GM21723 (cell line): Measurements from ENCODE around the gene MBD5.

Experiments used
- ATAC-seq: cut with Tn5 transposase; IDR thresholded peaks from one replicate; pipeline ENCODE4 v1.9.1; 2021; ENCODE audit warnings: mild to moderate bottlenecking, moderate library complexity; ENCODE audit not compliant: unreplicated experiment

Gene MBD5

DNA sequence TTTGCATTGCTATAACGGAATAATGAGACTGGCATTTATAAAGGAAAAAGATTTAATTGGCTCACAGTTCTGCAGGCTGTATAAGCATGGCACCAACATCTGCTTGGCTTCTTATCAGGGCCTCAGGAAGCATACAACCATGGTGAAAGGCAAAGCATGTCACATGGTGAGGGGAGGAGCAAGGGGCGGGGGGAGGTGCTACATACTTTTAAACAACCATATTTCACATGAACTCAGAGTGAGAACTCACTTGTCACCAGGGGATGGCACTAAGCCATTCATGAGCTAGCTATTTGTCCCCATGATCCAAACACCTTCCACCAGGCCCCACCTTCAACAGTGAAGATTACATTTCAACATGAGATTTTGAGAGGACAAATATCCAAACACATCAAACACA lies 188.7 kb downstream of the MBD5 start:
- no peak for ATAC-seq

DNA sequence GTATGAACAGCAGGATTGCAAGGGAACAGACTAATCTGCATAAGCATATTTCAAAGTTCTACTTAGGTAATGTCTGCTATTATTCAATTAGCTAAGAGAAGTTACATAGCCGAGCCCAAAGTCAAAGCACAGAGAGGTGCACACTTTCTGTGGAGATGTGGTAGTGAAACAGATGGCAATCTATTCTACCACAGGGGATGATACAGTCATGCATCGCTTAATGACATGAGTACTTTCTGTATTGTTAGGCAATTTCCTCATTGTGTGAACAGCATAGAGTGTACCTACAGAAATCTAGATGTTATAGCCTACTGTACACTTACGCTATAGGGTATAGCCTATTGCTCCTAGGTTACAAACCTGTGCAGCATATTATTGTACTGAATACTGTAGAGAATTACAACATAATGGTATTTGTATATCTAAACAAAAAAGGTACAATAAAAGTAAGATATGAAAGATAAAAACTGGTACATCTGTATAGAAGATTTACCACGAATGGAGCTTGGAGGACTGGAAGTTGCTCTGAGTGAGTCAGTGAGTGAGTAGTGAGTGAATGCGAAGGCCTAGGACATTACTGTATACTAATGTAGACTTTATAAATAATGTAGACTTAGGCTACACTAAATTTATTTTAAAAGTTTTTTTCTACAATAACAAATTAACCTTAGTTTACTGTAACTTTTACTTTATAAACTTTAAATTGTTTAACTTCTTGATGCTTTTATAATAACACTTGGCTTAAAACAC lies 197.6 kb downstream of the MBD5 start:
- ATAC-seq, result no peak

DNA sequence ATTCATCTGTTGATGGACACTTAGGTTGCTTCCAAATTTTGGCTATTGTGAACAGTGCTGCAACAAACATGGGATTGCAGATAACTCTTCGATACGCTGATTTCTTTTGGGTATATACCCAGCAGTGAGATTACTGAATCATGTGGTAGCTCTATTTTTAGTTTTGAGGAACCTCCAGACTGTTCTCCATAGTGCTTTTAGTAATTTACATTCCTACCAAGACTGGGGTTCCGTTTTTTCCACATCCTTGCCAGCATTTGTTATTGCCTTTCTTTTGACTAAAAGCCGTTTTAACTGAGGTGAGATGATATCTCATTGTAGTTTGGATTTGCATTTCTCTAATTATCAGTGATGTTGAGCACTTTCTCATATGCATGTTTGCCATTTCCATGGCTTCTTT lies 200.3 kb downstream of the MBD5 start:
- ATAC-seq, result no peak

DNA sequence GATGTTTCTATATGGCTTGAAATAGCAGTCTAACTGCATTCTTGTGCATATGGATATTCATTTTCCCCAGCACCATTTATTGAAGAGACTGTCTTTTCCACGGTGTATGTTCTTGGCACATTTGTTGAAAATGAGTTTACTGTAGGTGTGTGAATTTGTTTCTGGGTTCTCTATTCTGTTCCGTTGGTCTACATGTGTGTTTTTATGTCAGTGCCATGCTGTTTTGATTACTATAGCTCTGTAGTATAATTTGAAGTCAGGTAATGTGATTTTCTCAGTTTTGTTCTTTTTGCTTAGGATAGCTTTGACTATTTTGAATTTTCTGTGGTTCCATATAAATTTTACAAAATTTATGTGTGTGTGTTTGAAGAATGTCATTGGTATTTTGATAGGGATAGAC lies 201.0 kb downstream of the MBD5 start:
- no peak for ATAC-seq

DNA sequence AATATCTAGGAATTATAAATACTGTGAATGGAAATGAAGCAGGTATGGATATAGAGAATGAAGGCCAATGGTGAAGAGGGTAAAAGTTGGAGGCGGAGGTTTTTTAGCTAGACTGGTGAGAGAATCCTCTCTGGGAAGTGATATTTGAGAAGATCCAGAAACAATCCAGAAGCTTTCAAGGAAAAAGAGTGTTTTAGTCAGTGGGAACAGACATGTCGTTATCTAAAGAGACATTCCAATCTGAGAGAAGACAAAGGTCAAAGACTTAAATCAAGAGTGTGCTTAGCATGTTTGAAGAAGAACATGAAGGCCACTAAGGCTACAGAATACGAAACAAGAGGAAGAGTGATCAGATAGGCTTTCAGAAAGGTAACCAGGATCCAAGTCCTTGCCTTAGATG lies 211.0 kb downstream of the MBD5 start:
- no peak for ATAC-seq

DNA sequence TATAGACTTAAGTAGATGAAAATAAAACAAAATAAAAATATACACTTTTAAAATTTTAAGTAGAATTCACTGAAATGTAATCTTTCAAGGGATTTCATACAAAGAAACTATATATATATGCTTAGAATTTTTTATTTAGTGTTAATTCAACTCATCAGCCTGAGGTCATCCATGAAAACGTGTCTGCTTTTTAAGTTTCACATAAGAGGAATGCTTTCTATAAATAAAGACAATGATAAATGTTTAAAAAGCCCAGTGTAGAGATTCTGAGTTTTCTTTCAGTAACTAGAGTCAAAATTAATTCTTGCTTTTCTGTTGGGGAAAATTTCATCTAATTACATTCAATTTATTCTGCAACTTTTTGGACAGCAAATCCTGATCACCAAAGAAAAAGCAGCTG lies 213.3 kb downstream of the MBD5 start:
- ATAC-seq, result no peak

DNA sequence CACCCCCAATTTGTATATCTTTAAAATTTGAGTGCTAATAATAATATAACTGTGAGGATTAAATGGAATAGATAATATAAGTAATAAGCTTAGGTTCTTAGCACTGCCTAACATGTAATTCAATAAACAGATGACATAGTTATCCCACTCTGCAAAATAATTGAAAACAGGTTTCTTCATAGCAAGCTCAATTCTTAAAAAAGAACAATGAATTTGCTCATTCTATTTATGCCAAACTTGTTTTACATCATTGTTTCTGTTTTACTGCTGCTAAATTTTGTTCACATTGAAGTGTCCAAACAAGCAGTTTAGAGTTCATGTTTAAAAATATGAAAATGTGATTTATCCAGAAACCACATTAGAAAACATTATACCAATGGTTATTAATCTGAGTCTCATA lies 217.0 kb downstream of the MBD5 start:
- no peak for ATAC-seq

DNA sequence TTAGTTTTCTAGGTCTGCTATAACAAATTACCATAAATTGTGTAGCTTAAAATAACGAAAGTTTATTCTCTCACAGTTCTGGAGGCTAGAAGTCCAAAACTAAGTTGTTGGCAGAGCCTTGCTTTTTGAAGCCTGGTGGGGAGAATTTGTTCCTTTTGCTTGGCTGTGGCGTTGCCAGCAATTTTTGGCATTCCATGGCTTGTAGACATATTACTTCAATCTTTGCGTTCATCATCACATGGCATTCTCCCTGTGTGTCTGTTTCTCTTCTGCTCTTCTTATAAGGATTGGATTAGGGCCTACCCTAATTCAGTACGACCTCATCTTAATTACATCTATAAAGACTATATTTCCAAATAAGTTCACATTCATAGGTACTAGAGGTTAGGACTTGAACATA lies 217.7 kb downstream of the MBD5 start:
- no peak for ATAC-seq

DNA sequence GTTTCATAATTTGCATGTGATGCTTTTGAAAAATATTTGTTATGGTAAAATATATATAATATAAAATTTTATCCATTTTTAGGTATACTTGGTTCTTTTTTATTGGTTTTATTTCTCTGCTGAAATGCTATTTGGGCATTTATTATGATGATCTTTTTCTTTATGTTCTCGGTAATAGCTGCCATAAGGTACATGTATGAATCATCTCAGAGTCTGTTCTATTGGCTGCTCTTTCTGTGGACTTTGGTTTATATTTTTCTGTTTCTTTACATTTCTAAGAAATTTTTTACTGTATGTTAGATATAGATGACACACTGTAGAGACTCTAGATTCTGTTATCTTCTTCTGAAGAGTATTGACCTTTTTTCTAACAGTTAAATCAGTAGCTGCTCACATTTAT lies 219.9 kb downstream of the MBD5 start:
- ATAC-seq, result no peak

DNA sequence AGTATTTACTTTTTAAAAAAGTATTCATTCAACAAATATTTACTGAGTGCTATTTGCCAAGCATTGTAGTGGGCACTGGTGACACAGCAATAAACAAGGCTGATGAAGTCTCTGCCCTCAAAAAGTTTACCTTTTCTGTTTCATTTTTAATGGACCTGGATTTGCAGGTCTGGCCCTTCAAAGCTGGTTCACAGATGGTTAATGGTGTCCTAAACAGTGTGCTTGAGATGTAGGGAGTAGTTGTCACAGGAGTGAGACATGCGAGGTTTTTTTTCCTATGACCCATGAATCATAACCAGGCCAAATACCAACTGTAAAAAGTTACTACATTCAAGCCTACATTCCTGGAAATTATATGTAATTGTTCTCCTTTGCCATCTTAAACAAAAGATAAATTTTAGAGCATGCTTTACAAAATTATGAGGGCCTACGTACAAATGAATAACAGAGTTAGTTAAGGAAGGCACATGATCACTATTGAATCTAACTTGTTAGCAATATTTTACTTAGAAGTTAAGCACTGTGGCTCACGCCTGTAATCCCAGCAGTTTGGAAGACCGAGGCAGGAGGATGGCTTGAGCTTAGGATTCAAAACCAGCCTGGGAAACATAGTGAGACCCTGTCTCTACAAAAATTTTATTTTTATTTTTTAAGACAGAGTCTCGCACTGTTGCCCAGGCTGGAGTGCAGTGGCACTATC lies 223.9 kb downstream of the MBD5 start:
- ATAC-seq, result no peak

DNA sequence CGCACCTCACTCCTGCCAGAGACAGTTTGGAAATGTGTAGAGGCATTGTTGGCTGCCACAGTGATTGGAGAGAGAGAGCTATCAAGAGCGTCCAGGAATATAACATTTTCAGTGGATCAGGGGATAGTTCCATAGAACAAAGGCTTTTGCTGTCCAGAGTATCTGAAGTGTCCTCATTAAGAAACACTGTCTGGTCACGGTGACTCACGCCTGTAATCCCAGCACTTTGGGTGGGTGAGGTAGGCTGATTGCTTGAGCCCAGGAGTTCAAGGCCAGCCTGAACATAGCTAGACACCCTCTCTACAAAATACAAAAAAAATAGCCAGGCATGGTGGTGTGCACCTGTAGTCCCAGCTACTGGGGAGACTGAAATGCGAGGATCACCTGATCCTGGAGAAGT lies 231.1 kb downstream of the MBD5 start:
- ATAC-seq, result no peak

DNA sequence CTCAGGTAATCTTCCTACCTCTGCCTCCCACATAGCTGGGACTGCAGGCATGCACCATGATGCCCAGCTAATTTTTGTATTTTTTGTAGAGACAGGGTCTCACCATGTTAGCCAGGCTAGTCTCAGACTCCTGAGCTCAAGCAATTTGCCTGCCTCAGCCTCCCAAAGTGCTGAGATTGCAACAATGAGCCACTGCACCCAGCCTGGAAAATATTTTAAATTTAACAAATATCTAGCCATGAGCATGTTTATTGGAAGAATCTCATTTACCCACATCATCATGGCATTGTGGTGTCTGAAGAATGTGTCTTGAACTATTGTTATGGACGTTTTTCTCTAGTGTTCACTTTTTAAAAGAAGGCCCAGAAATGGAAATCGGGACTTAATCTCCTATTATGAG lies 231.8 kb downstream of the MBD5 start:
- ATAC-seq, result no peak

DNA sequence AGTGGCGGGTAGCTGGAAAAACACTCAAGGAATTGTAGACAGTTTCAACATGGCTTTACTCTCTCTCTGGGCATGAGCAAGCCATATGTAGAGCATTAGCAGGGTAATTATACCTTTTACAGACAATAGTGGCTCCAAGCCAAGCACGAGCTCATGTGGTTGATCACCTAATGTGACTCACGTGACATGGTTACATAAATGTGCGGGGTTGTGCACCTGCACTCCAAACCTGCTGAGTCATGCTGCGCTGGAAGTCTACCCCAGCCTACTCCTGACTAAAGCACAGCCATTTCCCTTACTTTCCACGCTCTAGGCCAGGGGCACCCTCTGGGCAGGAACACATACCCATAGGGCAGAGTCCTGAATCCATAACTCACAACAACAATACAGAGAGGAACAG lies 232.8 kb downstream of the MBD5 start:
- no peak for ATAC-seq

DNA sequence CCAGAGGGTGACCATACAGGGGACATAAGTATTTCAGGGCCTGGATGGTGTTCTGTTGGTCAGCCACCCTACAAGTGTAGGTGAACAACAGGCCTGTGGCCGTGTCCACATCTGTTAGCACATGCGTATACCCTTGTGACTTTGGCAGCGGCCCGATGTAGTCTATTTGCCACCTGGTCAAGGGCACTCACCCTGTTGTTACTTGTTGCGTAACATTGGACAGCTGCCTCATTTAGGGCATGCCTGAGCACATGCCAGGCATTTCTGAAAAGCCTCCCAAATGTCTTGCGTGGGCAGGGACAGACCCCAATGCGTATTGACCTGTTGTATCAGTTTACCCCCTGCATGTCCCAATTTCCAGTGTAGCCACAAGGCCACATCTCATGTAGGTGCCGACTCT lies 235.0 kb downstream of the MBD5 start:
- no peak for ATAC-seq

DNA sequence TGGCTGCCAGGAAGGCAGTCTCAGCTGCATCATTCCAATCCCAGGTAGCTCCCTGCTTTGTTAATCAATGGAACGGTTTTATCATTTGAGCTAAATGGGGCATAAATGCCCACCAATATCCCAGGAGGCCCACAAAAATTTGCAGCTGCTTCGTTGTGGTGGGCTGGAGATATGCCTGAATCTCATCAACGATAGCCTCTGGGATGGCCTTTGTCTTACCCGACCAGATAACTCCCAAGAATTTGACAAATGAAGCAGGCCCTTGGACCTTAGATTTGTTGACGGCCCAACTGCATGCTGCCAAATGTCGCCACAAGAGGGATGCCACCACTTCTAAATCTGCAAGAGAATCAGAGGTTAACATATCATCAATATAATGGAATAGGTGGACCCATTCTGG lies 236.4 kb downstream of the MBD5 start:
- no peak for ATAC-seq

DNA sequence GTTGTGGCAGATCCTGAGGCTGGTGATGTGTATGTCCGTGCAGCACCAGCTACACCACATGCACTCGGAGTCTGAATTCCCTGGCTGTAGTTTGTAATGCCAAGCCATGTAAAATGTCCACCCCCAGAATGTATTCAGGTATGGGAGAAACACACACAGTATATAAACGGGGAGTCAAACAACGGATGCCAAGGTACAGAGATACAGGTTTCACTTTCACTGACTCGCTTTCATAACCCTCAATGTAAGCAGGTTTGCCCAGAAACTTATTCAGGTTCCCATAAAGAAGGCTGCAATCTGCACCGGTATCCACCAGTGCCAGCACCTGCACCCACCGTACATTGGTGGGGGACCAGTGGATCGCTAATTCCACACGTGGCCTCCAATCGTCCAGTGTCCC lies 237.2 kb downstream of the MBD5 start:
- no peak for ATAC-seq

DNA sequence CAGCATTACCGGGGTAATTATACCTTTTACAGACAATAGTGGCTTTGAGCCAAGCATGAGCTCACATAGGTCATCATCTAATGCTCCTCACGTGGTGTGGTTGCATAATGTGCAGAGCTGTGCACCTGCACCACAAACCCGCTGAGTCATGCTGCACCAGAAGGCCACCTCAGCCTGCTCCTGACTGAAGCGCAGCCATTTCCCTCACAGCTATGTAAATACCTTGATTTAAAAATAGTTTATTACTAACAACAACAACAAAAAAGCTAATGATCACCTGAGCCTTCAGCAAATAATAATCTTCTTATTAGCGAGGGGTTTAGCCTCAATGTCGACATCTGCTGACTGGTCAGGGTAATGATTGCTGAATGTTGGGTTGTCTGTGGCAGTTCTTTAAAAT lies 238.8 kb downstream of the MBD5 start:
- no peak for ATAC-seq

DNA sequence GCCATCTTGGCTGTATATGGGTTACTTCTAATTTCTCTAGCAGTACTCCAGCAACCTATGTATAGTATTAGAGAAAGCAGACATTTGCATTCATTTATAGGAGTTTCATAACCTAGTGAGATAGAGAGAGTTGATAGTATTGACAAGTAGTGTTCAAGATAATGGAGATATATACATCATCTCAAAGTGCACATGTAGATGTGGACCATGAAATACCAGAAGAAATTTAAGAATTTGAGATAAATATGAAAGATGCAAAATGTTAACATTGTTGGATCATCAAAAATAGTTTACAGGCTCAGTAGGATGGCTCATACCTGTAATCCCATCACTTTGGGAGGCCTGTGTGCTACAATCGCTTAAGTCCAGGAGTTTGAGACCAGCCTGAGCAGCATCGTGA lies 243.0 kb downstream of the MBD5 start:
- ATAC-seq, result no peak

DNA sequence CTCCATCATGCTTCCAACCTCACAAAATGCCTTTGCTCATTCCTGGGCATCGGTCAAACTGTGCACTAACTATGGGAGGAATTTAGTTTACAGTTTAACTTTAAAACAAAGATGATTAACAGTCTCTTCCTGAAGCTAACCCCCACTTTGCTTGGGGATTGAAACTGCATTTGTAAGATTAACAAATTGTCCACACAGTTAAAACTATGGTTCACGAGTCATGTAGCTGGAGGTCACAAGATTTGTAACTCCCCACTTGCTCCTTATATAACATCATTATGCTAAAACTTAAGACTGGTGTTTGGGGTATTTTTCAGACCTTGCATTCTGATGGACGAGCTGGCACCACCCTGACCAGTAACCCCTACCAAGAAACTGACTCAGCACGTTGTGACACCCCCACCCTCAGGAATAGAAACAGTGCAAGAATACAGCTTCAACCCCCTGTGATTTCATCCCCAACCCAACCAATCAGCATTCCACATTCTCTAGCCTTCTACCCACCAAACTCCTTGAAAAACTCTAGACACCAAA lies 252.3 kb downstream of the MBD5 start:
- ATAC-seq, result no peak

DNA sequence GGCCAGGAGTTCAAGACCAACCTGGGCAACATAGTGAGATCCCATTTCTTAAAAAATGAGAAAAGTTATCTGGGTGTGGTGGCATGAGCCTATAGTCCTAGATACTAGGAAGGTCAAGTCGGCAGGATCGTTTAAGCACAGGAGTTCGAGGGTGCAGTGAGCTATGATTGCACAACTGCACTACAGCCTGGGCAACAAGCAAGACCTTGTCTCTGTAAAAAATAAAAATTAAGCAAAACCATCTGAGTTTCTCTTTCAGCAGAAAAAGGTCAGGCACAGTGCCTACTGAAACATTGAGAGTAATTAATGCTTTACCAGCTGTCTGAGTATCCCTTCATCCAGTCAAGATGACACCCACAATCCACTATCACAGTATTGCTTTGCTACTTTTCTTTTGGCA lies 258.3 kb downstream of the MBD5 start:
- no peak for ATAC-seq

DNA sequence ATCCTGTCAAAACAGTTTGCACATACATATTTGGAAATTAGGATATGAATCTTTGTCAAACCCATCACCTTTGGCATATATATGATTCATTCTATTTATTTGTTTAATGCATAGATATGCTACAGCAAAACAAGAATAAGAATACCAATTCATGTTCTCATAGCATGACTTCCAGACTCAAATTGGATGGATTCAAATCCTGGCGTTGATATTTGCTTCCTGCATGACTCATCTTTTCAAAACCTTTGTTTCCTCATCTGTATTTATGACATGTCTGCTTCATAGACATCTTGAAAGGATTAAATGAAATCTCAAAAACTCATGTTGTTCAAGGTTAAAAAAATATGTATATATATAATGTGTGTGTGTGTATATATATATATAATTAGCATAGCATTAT lies 261.3 kb downstream of the MBD5 start:
- no peak for ATAC-seq

DNA sequence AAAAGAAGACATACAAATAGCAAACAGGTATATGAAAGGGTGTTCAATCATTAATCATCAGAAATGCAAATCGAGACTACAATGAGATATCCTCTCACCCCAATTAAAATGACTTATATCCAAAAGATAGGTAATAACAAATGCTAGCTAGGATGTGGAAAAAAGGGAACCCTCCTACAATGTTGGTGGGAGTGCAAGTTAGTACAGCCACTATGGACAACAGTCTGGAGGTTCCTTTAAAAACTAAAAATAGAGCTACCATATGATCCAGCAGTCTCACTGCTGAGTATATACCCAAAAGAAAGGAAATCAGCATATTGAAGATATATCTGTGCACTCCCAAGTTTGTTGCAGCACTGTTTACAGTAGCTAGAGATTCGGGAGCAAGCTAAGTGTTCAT lies 271.5 kb downstream of the MBD5 start:
- ATAC-seq, result no peak

DNA sequence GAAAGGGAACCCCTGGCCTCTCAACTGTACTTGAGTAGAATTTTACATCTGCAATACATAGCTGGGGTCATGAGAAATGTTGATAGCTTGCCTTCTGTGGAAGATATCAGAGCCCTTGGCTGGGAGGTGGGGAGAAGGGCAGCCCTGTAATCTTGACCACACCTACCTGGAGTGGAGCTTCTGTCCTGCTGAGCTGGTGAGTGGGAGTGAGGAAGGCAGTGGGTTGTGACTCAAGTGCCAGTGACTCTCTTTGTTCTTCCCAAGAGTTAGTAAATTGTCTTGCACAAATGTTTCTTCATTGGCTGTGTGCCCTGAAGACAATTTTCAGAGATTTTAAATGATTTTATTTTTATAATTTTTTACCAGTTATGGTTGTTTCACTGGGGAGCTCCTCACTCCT lies 277.3 kb downstream of the MBD5 start:
- no peak for ATAC-seq
